ENCODE data around the gene JAG1. TPM values are rescaled to one million over a fixed set of nuclear protein-coding genes. Genes with fewer than 3 reads are reported as not detected.

JAG1 gene
- total and polyA plus RNA-seq, 2 of the 4 experiments (the other 2 are of a cell fraction): 10.2 to 22.6 TPM

DNA sequence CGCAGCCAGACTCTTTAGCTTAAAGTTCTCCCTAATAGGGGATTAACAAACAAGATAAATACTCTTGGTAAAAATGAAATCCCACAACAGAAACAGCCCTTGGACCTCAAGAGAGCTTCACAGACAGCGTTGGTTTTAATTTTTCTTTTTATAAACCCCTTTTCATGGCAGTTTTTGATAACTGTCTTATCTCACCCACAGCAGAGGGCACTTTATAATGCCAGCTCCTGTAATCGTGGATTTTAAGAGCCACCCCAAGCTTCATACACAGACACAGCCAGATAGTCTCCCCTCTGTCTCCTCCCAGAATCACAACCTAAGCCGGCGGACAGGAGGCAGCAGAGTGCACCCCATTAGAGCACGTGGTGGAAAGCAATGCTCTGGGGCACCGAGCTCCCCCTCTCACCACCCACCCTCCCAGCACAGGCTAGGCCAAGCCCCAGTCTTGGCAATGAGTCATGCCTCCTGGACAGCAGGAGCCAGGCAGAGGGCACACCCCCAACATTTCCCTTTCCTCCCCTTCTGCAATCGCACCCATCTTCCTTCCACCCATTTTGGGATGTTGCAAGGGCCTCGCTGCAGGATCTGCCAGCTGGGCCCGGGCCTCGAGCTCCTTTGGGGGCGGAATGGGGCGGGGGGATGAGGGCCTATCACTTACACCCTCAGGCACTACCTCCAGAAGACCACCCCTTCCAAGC lies 2.4 kb downstream of the JAG1 start (continued):
- TF ChIP-seq FOS (IDR thresholded peaks at IDR 0.05; ENCODE audit: low read depth, low read length) (peak; percentile 61; the same call in 1 of the 2 replicates), RCOR1 (IDR thresholded peaks at IDR 0.05; ENCODE audit: insufficient replicate concordance, low read length) (no peak), RFX5 (IDR thresholded peaks at IDR 0.05; ENCODE audit: low read depth, low read length) (no peak), SMC3 (IDR thresholded peaks at IDR 0.05; ENCODE audit: low read depth, low read length) (peak; percentile 51)

All from IMR-90 (cell line).